Measurements from ENCODE around the gene SPCS2. TPM values are rescaled to one million over a fixed set of nuclear protein-coding genes. Genes with fewer than 3 reads are reported as not detected.

SPCS2 gene
- total RNA-seq, 1 experiment from 2014 or later = 116 TPM

GRCh38 chr11:74902342-74902741 is 46.7 kb upstream of the SPCS2 start (continued):
- TF ChIP-seq FOXP4 (CRISPR knock-in tag; IDR thresholded peaks at IDR 0.05) (no peak), TCF7 (CRISPR knock-in tag; IDR thresholded peaks at IDR 0.05; ENCODE audit: low read depth) (no peak), ATF2 (CRISPR knock-in tag; IDR thresholded peaks at IDR 0.05; ENCODE audit: borderline replicate concordance, low read depth) (no peak), IRF1 (CRISPR knock-in tag; IDR thresholded peaks at IDR 0.05) (no peak), PREB (CRISPR knock-in tag; IDR thresholded peaks at IDR 0.05; ENCODE audit: borderline replicate concordance) (no peak), AR (CRISPR knock-in tag; IDR thresholded peaks at IDR 0.05) (no peak), SOX15 (CRISPR knock-in tag; IDR thresholded peaks at IDR 0.05) (no peak), TEAD1 (CRISPR knock-in tag; IDR thresholded peaks at IDR 0.05) (no peak)

GRCh38 chr11:74905326-74905725 is 43.7 kb upstream of the SPCS2 start:
- no peak for ATAC-seq
- CTCF ChIA-PET = interaction anchor here (0.6 to 1.4 kb wide), 2 partner anchors 25 to 212 kb away, joined by 3 read pairs; no protein-coding TSS in a partner anchor

GRCh38 chr11:74909385-74909784 is 39.7 kb upstream of the SPCS2 start:
- Mint-ChIP-seq H3K4me1 (no peaks in the 10 kb centered on the region), H3K36me3 (no peaks in the 10 kb centered on the region; the same call in 1 of the 2 replicates), H3K27me3 (ENCODE audit: low read depth) (no peaks in the 10 kb centered on the region), H3K9me3 (no peaks in the 10 kb centered on the region), H3K4me3 (no peak overlapping the region), H3K27ac (no peak overlapping the region)
- ChIA-PET CTCF (interaction anchor here (1.0 to 1.2 kb wide), 2 partner anchors 20 to 62 kb away, joined by 3 to 4 read pairs; no protein-coding TSS in a partner anchor), POLR2A (no interaction called here)
- DNase-seq (ENCODE audit: low spot score) (no peak), ATAC-seq (no peak)
- TF ChIP-seq ZNF281 (CRISPR knock-in tag; IDR thresholded peaks at IDR 0.05) = no peak
- TF ChIP-seq HMGA2 (CRISPR knock-in tag; IDR thresholded peaks at IDR 0.05) = no peak
- TF ChIP-seq NR2C2 (CRISPR knock-in tag; IDR thresholded peaks at IDR 0.05) = no peak
- no peak for TF ChIP-seq SP1 (CRISPR knock-in tag; conservative IDR thresholded peaks at IDR 0.05)
- no peak for TF ChIP-seq MXD4 (CRISPR knock-in tag; IDR thresholded peaks at IDR 0.05; ENCODE audit: borderline replicate concordance)
- no peak for TF ChIP-seq GABPB1 (CRISPR knock-in tag; IDR thresholded peaks at IDR 0.05)

More at GRCh38 chr11:74905326-74905725, 43.7 kb upstream of the SPCS2 start:
- POLR2A ChIA-PET = no interaction called here
- H3K27ac Mint-ChIP-seq = no peak overlapping the region
- TF ChIP-seq E2F1 (CRISPR knock-in tag; IDR thresholded peaks at IDR 0.05) (no peak), ZMAT4 (CRISPR knock-in tag; IDR thresholded peaks at IDR 0.05) (no peak), EMX1 (CRISPR knock-in tag; IDR thresholded peaks at IDR 0.05) (no peak), JAZF1 (CRISPR knock-in tag; IDR thresholded peaks at IDR 0.05) (no peak)
- H3K4me1 Mint-ChIP-seq = no peaks in the 10 kb centered on the region
- no peaks in the 10 kb centered on the region for H3K27me3 Mint-ChIP-seq (ENCODE audit: low read depth)
- peaks cover 26% of the 10 kb centered on the region for H3K9me3 Mint-ChIP-seq
- H3K36me3 Mint-ChIP-seq = peaks cover 22% of the 10 kb centered on the region
- DNase-seq (ENCODE audit: low spot score) = no peak
- H3K4me3 Mint-ChIP-seq = no peak overlapping the region
